HCT116 (cell line): ENCODE data around the gene UMODL1.

Experiments
- CTCF ChIP-seq, 3 experiments: fragments of 200-600 bp in 1 of 3; sonication (generic) in 1 of 3; IDR thresholded peaks in 2 of 3; conservative IDR thresholded peaks in 1 of 3; 2 replicates each; pipeline ENCODE4 v1.5.1; 2012 to 2017; ENCODE audit warnings: low read depth in 2 of 3, low read length in 2 of 3, antibody characterized with exemption in 1 of 3, borderline replicate concordance in 1 of 3, control low read depth in 1 of 3, mild to moderate bottlenecking in 1 of 3, mixed read lengths in 1 of 3, mixed run types in 1 of 3, moderate library complexity in 1 of 3; ENCODE audit not compliant: insufficient read depth in 1 of 3
- MAX ChIP-seq: IDR thresholded peaks from 2 replicates; pipeline ENCODE4 v1.6.1; 2012

GRCh38 chr21:42160111-42160721, 89.1 kb downstream of the UMODL1 start:
- TF ChIP-seq MAX, result no peak
- no peak for TF ChIP-seq CTCF (IDR thresholded peaks at IDR 0.05 in 2 of 3, conservative IDR thresholded peaks at IDR 0.05 in 1 of 3; ENCODE audit: borderline replicate concordance in 1 of 3, insufficient read depth in 1 of 3, low read depth in 2 of 3, low read length in 2 of 3)
